Activated T-cell treated with anti-CD3 and anti-CD28 coated beads for 48 hours (primary cell): Measurements from ENCODE around the gene OSBP.
"Not testable (repeated sequence)": the region's sequence is repeated elsewhere in the genome, so short reads cannot be mapped to it uniquely, and the experiment has no call there.

Experiments
- DNase-seq: peaks from one replicate; pipeline ENCODE4 v3.0.0-alpha.2; 2020; ENCODE audit warnings: low read depth

Gene OSBP

DNA sequence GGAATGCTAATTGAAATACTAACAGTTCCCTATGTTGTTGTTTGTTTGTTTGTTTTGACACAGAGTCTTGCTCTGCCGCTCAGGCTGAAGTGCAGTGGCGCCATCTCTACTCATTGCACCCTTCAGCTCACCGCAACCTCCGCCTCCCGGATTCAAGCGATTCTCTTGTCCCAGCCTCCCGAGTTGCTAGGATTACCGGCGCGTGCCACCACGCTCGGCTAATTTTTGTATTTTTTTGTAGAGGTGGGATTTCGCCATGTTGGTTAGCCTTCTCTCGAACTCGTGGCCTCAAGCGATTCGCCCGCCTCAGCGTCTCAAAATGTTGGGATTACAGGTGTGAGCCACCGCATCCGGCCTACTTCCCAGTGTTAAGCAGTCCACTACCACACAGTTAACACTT, 62.3 kb downstream of the OSBP start:
- no peak for DNase-seq

DNA sequence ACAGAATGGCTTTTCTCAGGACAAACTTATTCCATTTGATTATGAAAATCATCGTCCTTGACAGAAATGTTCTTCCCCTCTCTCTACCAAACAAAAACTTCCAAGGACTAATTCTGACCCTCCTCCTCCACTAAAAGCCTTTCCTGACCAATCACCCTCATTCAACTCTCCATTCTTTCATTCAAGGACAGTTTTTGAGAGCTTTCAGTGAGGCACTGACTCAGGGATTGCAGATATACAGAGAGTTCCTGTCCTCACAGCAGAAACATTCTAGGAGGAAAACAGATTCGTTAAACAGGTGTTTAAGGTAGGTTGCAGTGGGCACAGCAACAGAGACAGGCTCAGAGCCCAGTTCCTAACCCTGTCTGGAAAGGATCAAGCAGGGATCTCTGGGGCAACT, 62.7 kb downstream of the OSBP start:
- no peak for DNase-seq

DNA sequence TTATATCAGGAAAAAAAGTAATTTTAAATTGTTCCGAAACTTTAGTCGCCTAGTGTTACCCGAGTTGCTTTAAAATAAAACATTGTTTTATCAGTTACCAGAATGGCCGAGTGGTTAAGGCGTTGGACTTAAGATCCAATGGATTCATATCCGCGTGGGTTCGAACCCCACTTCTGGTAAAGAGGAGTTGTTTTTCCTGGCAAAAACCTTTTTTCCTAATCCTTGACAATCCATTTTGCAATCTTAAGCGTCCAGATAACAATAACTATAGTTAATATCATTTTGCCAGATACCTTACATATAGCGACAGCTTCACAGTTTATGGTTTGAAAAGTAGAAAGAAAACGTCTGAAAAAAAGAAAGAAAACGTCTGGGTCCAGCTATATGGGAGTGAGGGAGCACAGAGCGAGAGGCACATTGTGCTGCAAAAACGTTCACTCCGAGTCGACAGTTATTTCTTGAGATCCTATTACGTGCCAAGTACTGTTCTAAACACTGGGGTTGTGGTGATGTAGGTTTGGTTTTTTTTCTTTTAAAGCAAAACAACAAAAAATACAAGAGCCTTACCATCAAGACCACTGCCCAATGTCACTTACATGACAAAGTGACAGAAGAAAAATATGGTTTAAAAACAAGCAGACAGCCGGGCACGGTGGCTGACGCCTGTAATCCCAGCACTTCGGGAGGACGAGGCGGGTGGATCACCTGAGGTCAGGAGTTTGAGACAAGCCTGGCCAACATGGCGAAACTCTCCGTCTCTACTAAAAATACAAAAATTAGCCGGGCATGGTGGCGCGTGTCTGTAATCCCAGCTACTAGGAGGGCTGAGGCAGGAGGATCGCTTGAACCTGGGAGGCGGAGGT, 63.7 kb downstream of the OSBP start:
- no peak for DNase-seq

GRCh38 chr11:59550842-59551658, 64.5 kb downstream of the OSBP start:
- peak; percentile 71 for DNase-seq

- peak; percentile 89 for DNase-seq
These were observed 65.2 kb downstream of the OSBP start for GRCh38 chr11:59550368-59550841.

DNA sequence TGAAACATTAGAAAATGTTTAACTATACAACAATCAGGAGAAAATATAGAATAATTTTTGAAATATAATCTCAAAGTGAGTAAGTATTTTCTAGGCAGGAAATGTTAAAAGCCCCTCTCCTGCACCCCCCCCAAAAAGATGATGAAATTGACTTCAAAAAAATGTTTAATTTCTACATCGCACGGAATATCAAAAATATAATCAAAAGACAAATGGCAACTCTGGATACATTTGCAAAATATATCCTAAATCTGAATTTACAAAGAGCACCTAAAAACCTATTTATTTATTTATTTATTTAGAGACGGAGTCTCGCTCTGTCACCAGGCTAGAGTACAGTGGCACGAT, 67.3 kb downstream of the OSBP start:
- no peak for DNase-seq

DNA sequence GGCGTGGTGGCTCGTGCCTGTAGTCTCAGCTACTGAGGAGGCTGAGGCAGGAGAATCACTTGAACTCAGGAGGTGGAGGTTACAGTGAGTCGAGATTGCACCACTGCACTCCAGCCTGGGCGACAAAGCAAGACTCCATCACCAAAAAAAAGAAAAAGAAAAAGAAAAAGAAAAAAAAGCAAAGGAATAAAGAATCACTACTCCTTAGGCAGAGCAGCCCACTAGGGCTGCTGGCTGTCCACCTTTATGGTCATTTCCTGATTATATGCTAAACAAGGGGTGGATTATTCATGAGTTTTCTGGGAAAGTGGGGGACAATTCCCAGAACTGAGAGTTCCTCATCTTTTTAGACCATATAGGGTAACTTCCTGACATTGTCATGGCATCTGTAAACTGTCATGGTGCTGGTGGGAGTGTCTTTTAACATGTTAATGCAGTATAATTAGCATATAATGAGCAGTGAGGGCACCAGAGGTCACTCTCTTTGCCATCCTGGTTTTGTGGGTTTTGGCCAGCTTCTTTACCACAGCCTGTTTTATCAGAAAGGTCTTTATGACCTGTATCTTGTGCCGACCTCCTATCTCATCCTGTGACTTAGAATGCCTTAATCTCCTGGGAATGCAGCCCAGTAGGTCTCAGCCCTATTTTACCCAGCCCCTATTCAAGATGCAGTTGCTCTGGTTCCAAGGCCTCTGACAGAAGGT, 67.8 kb downstream of the OSBP start:
- DNase-seq, result not testable (repeated sequence)

DNA sequence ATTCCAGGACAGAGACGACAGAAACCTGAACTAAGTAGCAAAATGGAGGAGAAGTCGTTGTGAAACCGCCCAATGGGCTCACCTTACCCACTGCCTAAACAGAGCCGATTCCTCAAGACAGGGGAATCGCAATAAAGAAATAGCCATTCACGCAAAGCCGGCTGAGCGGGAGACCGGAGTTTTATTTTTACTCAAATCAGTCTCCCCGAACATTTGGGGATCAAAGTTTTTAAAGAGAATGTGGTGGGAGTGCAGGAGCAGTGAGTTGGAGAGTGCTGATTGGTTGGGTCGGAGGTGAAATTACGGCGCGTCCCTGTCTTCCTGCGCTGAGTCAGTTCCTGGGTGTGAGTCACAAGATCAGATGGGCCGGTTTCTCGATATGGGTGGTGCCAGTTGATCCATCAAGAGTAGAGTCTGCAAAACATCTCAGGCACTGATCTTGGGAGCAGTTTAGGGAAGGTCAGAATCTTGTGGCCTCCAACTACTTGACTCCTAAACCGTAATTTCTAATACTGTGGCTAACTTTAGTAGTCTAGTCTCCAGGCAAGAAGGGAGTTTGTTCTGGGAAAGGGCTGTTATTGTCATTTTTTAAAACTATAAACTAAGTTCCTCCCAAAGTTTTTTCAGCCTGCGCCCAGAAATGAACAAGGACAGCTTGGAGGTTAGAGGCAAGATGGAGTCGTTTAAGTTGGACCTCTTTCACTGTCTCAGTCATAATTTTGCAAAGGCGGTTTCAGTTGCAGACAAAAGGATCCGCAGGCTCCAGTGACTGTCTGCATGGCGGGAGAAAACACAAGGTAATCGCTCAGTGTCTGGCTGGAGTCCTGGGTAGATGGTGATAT, 70.2 kb downstream of the OSBP start:
- no peak for DNase-seq

- DNase-seq, result no peak
These were observed 70.8 kb downstream of the OSBP start for GRCh38 chr11:59544869-59545178.

- not testable (repeated sequence) for DNase-seq
These were observed 71.9 kb downstream of the OSBP start for GRCh38 chr11:59543713-59544112.

DNA sequence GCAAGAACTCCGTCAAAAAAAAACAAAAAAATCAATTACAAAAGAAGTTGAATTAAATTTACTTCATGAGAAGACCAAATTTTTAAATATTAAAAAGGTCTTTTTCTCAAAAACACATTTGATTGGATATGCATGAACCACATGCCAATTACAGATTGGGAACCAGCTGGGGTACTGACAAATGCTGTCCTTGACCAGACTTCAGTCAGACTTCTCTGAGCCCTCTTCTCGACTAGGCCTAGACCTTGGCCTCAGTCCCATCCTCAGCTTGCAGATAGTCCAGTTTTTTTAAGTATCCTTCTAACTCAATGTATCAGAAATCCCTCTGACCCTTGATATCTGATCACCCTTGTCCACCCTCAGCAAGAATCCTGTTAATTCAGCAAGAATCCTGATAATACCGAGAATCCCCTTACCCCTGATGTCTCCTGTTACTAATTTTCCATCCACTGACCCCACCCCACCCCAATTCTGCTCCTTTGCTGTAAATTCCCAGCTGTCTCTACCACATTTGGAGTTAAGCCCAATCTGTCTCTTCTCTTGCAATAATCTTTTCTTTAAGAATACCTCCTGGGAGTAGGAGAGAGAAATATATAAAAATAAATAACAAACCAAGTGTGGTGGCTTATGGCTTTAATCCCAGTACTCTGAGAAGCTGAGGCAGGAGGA, 73.3 kb downstream of the OSBP start:
- no peak for DNase-seq

DNA sequence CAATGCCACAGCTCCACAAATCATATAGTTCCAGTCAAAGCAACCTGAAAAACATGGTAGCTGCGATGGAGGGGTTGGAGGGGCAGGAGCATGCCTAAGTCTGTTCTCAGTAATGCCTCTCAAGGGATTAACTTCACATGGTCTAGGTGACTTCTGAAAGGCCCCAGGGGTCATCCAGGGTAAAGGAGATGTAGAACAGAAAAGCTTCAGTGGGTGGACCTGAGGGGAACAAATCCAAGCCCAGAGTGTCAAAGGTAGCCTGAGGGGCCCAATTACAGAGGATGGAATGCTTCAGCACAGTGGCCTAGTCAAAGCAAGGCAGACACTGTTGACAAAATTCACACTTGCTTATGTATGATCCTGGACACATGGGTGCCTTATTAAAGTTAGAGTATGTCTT, 80.9 kb downstream of the OSBP start:
- DNase-seq, result no peak

DNA sequence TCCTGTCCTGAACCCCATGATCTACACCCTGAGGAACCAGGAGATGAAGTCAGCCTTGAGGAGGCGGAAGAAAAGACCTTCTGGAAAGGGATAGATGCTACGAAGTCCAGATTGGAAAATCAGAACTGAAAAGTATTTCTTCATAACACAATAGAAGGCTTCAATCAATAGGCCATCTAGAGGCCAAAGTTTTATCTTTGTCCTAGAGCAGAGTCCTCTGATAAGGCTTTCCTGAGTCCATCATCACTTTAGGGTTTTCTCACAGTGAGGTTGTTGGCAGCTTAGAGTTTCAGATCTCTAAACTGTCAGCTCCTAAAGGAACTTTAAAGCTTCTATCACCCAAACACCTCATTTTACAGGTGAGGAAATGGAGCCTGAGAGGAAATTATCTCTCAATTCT, 83.0 kb downstream of the OSBP start:
- no peak for DNase-seq

DNA sequence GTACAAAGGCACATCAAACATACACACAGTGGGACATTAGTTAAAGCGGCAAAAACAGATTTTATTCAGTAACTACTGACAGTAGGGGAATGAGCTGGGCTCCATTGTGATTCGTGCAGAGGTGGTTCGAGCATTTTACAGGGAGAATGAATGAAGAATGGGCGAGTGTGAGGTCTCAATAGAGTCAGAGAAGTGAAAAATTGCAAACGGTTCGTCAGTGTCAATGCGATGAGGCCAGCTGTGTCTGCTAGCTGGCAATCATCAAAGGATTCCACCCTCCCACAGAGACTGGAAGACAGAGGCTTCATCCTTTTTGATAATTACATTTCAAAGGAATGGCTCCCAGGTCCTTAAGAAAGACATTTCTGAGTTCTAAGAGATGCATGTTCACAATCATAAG, 86.9 kb downstream of the OSBP start:
- no peak for DNase-seq
